Loucy (cell line): ENCODE data around the gene SMC6.

Experiments
- CTCF ChIP-seq: fragments of 200-600 bp; sonication (generic); conservative IDR thresholded peaks from 2 replicates; pipeline ENCODE4 v1.5.1; 2014; ENCODE audit warnings: mild to moderate bottlenecking, antibody characterized with exemption, low read length
- EZH2phosphoT487 ChIP-seq: fragments of 200-600 bp; IDR thresholded peaks from 2 replicates; pipeline ENCODE4 v1.6.1; 2018; ENCODE audit warnings: antibody characterized with exemption, mild to moderate bottlenecking, moderate library complexity, borderline replicate concordance

GRCh38 chr2:17658251-17658843 is 95.3 kb downstream of the SMC6 start:
- no peak for TF ChIP-seq CTCF
- TF ChIP-seq EZH2phosphoT487 = no peak
